H1 (cell line): ENCODE measurements around the gene STRC. TPM values are rescaled to one million over a fixed set of nuclear protein-coding genes. Genes with fewer than 3 reads are reported as not detected.

Experiments used
- CTCF ChIA-PET: fragments of 300-600 bp; sonication (Branson Sonifier 250); formaldehyde crosslinking; loops from one replicate; lab custom pipeline; 2021; ENCODE audit not compliant: partially characterized antibody; lab: Charles Lee
- POLR2A ChIA-PET: fragments of 300-600 bp; sonication (Branson Sonifier 250); formaldehyde crosslinking; loops from one replicate; lab custom pipeline; 2021; ENCODE audit warnings: inconsistent platforms; ENCODE audit not compliant: partially characterized antibody; lab: Charles Lee
- DNase-seq, 2 experiments: peaks; one replicate each; pipeline versions ENCODE4 v3.0.0 to v3.0.0-alpha.2; 2010 to 2022; ENCODE audit warnings: low spot score in 2 of 2, low read depth in 1 of 2, mixed read lengths in 1 of 2
- FAIRE-seq: peaks from 2 replicates; lab custom pipeline; 2011; peaks lifted over from hg19 to GRCh38; lab: Jason Lieb, UNC
- H2AFZ ChIP-seq: 2 replicates; pipeline ENCODE4 v1.8.1; 2012; ENCODE audit warnings: low read length, inconsistent platforms
- H2AK5ac ChIP-seq: 2 replicates; pipeline ENCODE4 v1.6.1; 2013; ENCODE audit warnings: low read depth, low read length
- H2BK120ac ChIP-seq: replicated peaks from 2 replicates; pipeline ENCODE3; 2013; ENCODE audit warnings: low read depth, low read length, inconsistent platforms
- H2BK12ac ChIP-seq: 2 replicates; pipeline ENCODE4 v1.6.1; 2013; ENCODE audit warnings: low read depth, low read length
- H2BK15ac ChIP-seq: 2 replicates; pipeline ENCODE4 v1.6.1; 2013; ENCODE audit warnings: low read length
- H2BK20ac ChIP-seq: 2 replicates; pipeline ENCODE4 v1.6.1; 2013; ENCODE audit warnings: low read length
- H2BK5ac ChIP-seq: 2 replicates; pipeline ENCODE4 v1.6.1; 2013; ENCODE audit warnings: low read depth, low read length
- H3K14ac ChIP-seq: 2 replicates; pipeline ENCODE4 v1.6.1; 2013; ENCODE audit warnings: inconsistent platforms; ENCODE audit not compliant: insufficient read length
- H3K18ac ChIP-seq: 2 replicates; pipeline ENCODE4 v1.6.1; 2013; ENCODE audit warnings: low read length; ENCODE audit errors: extremely low read depth
- H3K23ac ChIP-seq: 2 replicates; pipeline ENCODE4 v1.6.1; 2013; ENCODE audit warnings: inconsistent platforms; ENCODE audit not compliant: insufficient read length
- H3K23me2 ChIP-seq: 2 replicates; pipeline ENCODE4 v1.6.1; 2013; ENCODE audit warnings: low read depth, low read length
- H3K27ac ChIP-seq: 2 replicates; pipeline ENCODE4 v1.6.1; 2011; ENCODE audit warnings: low read depth, low read length, inconsistent platforms
- H3K27me3 ChIP-seq, 4 experiments: replicated peaks in 1 of 4; 1 replicate in 1 of 4; 2 replicates in 3 of 4; pipeline versions ENCODE4 v1.6.1 to v1.8.1; 2011 to 2013; ENCODE audit warnings: low read length in 3 of 4, mild to moderate bottlenecking in 3 of 4, inconsistent platforms in 2 of 4, mixed read lengths in 2 of 4, moderate library complexity in 1 of 4; ENCODE audit not compliant: control insufficient read depth in 3 of 4, insufficient read depth in 3 of 4; ENCODE audit errors: extremely low read depth in 1 of 4
- H3K36me3 ChIP-seq, 4 experiments: 2 replicates each; pipeline versions ENCODE4 v1.6.1 to v1.8.1; 2011 to 2013; ENCODE audit warnings: mild to moderate bottlenecking in 4 of 4, low read length in 3 of 4, moderate library complexity in 2 of 4, control low read depth in 1 of 4, inconsistent platforms in 1 of 4; ENCODE audit not compliant: insufficient read depth in 4 of 4, control insufficient read depth in 2 of 4
- H3K4ac ChIP-seq: replicated peaks from 2 replicates; pipeline ENCODE3; 2013; ENCODE audit warnings: low read length, low read depth, mixed read lengths, inconsistent platforms; ENCODE audit not compliant: insufficient read length
- H3K4me1 ChIP-seq, 4 experiments: replicated peaks in 1 of 4; 1 replicate in 1 of 4; 2 replicates in 3 of 4; pipeline versions ENCODE4 v1.6.1 to v1.8.1; 2011 to 2013; ENCODE audit warnings: low read length in 3 of 4, inconsistent platforms in 2 of 4, mixed read lengths in 1 of 4; ENCODE audit not compliant: insufficient read depth in 4 of 4, control insufficient read depth in 3 of 4
- H3K4me2 ChIP-seq, 2 experiments: 2 replicates each; pipeline versions ENCODE4 v1.6.1 to v1.8.1; 2011 to 2013; ENCODE audit warnings: low read depth in 2 of 2, low read length in 2 of 2, control low read depth in 1 of 2, inconsistent platforms in 1 of 2, mild to moderate bottlenecking in 1 of 2; ENCODE audit not compliant: insufficient read depth in 1 of 2
- H3K4me3 ChIP-seq, 4 experiments: fragments of 200-600, 300-600 bp in 1 of 4; sonication (generic), shearing (Covaris generic), sonication (Bioruptor Twin) in 1 of 4; 2 replicates each; pipeline versions ENCODE4 v1.5.1 to v1.8.1; 2011 to 2016; ENCODE audit warnings: low read length in 4 of 4, low read depth in 3 of 4, control low read depth in 2 of 4, inconsistent platforms in 2 of 4, mild to moderate bottlenecking in 2 of 4, mixed read lengths in 1 of 4, moderate library complexity in 1 of 4; ENCODE audit not compliant: insufficient read depth in 2 of 4; ENCODE audit errors: extremely low read depth in 1 of 4
- H3K56ac ChIP-seq: replicated peaks from 2 replicates; pipeline ENCODE3; 2013; ENCODE audit warnings: low read depth, mild to moderate bottlenecking, mixed read lengths, low read length, inconsistent platforms; ENCODE audit not compliant: insufficient read length
- H3K79me1 ChIP-seq: 2 replicates; pipeline ENCODE4 v1.6.1; 2013; ENCODE audit warnings: low read depth, low read length, control low read depth
- H3K79me2 ChIP-seq, 2 experiments: 2 replicates each; pipeline versions ENCODE4 v1.6.1 to v1.8.1; 2012 to 2013; ENCODE audit warnings: low read length in 2 of 2, mild to moderate bottlenecking in 2 of 2, inconsistent platforms in 1 of 2; ENCODE audit not compliant: insufficient read depth in 2 of 2, control insufficient read depth in 1 of 2
- H3K9ac ChIP-seq, 4 experiments: replicated peaks in 1 of 4; 1 replicate in 1 of 4; 2 replicates in 3 of 4; pipeline versions ENCODE4 v1.6.1 to v1.8.1; 2011 to 2013; ENCODE audit warnings: low read depth in 3 of 4, low read length in 3 of 4, control low read depth in 2 of 4, mild to moderate bottlenecking in 2 of 4, moderate library complexity in 2 of 4, inconsistent platforms in 1 of 4; ENCODE audit errors: extremely low read depth in 1 of 4
- H3K9me3 ChIP-seq, 2 experiments: 2 replicates each; pipeline versions ENCODE4 v1.6.1 to v1.8.1; 2012 to 2013; ENCODE audit warnings: mild to moderate bottlenecking in 2 of 2, moderate library complexity in 2 of 2, control low read depth in 1 of 2, inconsistent platforms in 1 of 2, low read depth in 1 of 2, low read length in 1 of 2, mixed read lengths in 1 of 2; ENCODE audit not compliant: insufficient read depth in 2 of 2
- H4K20me1 ChIP-seq, 2 experiments: replicated peaks in 1 of 2; 2 replicates each; pipeline versions ENCODE3 to v1.8.1; 2011 to 2013; ENCODE audit warnings: inconsistent platforms in 2 of 2, low read length in 2 of 2, mild to moderate bottlenecking in 1 of 2; ENCODE audit not compliant: insufficient read depth in 2 of 2, control insufficient read depth in 1 of 2
- H4K5ac ChIP-seq: 2 replicates; pipeline ENCODE4 v1.6.1; 2013; ENCODE audit warnings: low read length, low read depth, mixed read lengths, inconsistent platforms; ENCODE audit not compliant: insufficient read length
- H4K8ac ChIP-seq: 2 replicates; pipeline ENCODE4 v1.8.0; 2013; ENCODE audit warnings: mild to moderate bottlenecking, moderate library complexity, low read length, inconsistent platforms; ENCODE audit not compliant: insufficient read depth; ENCODE audit errors: extremely low read depth
- H4K91ac ChIP-seq: replicated peaks from 2 replicates; pipeline ENCODE3; 2013; ENCODE audit warnings: low read length, mixed read lengths, inconsistent platforms; ENCODE audit not compliant: insufficient read length
- ATF3 ChIP-seq: IDR thresholded peaks from 2 replicates; pipeline ENCODE4 v1.6.1; 2011; ENCODE audit warnings: low read depth, mild to moderate bottlenecking, low read length; ENCODE audit not compliant: insufficient read depth
- CEBPB ChIP-seq: IDR thresholded peaks from 2 replicates; pipeline ENCODE4 v1.6.1; 2012; ENCODE audit warnings: low read depth, low read length
- EP300 ChIP-seq, 2 experiments: IDR thresholded peaks; 1 replicate in 1 of 2; 2 replicates in 1 of 2; pipeline ENCODE4 v1.6.1; 2011 to 2012; ENCODE audit warnings: low read depth in 2 of 2, low read length in 2 of 2, mild to moderate bottlenecking in 2 of 2, borderline replicate concordance in 1 of 2, inconsistent platforms in 1 of 2, moderate library complexity in 1 of 2
- HDAC6 ChIP-seq: IDR thresholded peaks from one replicate; pipeline ENCODE4 v1.7.1; 2012; ENCODE audit warnings: low read depth, mild to moderate bottlenecking, inconsistent platforms, low read length, moderate library complexity
- KDM1A ChIP-seq: fragments of 200-600, 300-600 bp; sonication (generic); IDR thresholded peaks from 2 replicates; pipeline ENCODE4 v1.7.1; 2016; ENCODE audit warnings: mild to moderate bottlenecking, low read length, borderline replicate concordance
- KDM5A ChIP-seq: fragments of 200-600 bp; IDR thresholded peaks from 2 replicates; pipeline ENCODE4 v1.7.1; 2012; ENCODE audit warnings: mild to moderate bottlenecking, low read length, inconsistent platforms, mixed read lengths
- SIRT6 ChIP-seq: IDR thresholded peaks from one replicate; pipeline ENCODE4 v1.7.1; 2012; ENCODE audit warnings: low read length, inconsistent platforms
- SP1 ChIP-seq: IDR thresholded peaks from 2 replicates; pipeline ENCODE4 v1.6.1; 2011; ENCODE audit warnings: low read depth, low read length
- SP2 ChIP-seq: IDR thresholded peaks from 2 replicates; pipeline ENCODE4 v1.6.1; 2012; ENCODE audit warnings: mild to moderate bottlenecking, low read length, inconsistent platforms
- TBP ChIP-seq: IDR thresholded peaks from 2 replicates; pipeline ENCODE4 v1.6.1; 2011; ENCODE audit warnings: low read depth, low read length, improper control_type of control experiment
- USF2 ChIP-seq: IDR thresholded peaks from 2 replicates; pipeline ENCODE4 v1.6.1; 2011; ENCODE audit warnings: low read length, improper control_type of control experiment
- WGBS, 2 experiments: shearing (Covaris generic) in 1 of 2; methylation state at CpG; one replicate each; pipeline versions ENCODE4 v1.1.6 to v1.1.7; 2013 to 2015; ENCODE audit warnings: low lambda C conversion rate in 2 of 2, mixed read lengths in 2 of 2, inconsistent platforms in 1 of 2, low coverage in 1 of 2, missing lambda C conversion rate in 1 of 2; ENCODE audit not compliant: insufficient replicate concordance in 2 of 2, insufficient coverage in 1 of 2, insufficient read length in 1 of 2; ENCODE audit errors: extremely low coverage in 1 of 2, missing lambda C conversion rate in 1 of 2; 5-methylcytosine and 5-hydroxymethylcytosine counted together
- polyA plus RNA-seq, 7 experiments: library from polyadenylated mRNA; depleted of rRNA in 3 of 7; stranded (reverse) in 5 of 7; unstranded in 2 of 7; fragments of >200 nt in 5 of 7; fragments of 200-250 nt in 2 of 7; gene quantifications; 1 replicate in 5 of 7; 2 replicates in 1 of 7; 4 replicates in 1 of 7; pipeline versions ENCODE4 v1.2.1 to v1.2.3, GENCODE V29; 2011 to 2013; ENCODE audit warnings: missing spikeins in 2 of 7, mixed read lengths in 2 of 7
- total RNA-seq: library from RNA; stranded (reverse); fragmentation: NEBNext Ultra II Directional; extraction: Animal tissue kit (Norgen Biotek cat#: 25700); gene quantifications from 2 replicates; pipeline ENCODE4 v1.2.1, GENCODE V29; 2021

STRC gene
- total and polyA plus RNA-seq, 2 of the 8 experiments (the other 6 are each of a cell fraction or from before 2014, with no cell fraction given), result 0.34 to 0.41 TPM

GRCh38 chr15:43550527-43551363 is 67.9 kb downstream of the STRC start:
- Histone ChIP-seq H3K14ac (no peak overlapping the region), H2BK5ac (no peak overlapping the region), H4K20me1 (no peaks in the 10 kb centered on the region), H3K4me3 (no peak overlapping the region), H2BK20ac (no peak overlapping the region), H3K56ac (no peak overlapping the region), H4K91ac (no peak overlapping the region), H3K9me3 (no peaks in the 10 kb centered on the region), H3K27ac (no peak overlapping the region), H2BK15ac (no peak overlapping the region), H3K36me3 (no peaks in the 10 kb centered on the region), H3K79me2 (no peaks in the 10 kb centered on the region), H3K27me3 (no peaks in the 10 kb centered on the region), H3K4me1 (no peaks in the 10 kb centered on the region), H3K18ac (no peak overlapping the region), H4K8ac (no peak overlapping the region), H3K23me2 (no peaks in the 10 kb centered on the region; the same call in 1 of the 2 replicates), H2BK120ac (no peak overlapping the region), H3K4ac (no peak overlapping the region), H3K79me1 (no peaks in the 10 kb centered on the region), H2AFZ (no peak overlapping the region), H3K23ac (no peak overlapping the region), H2AK5ac (no peak overlapping the region), H2BK12ac (no peak overlapping the region), H4K5ac (no peak overlapping the region), H3K4me2 (no peak overlapping the region), H3K9ac (no peak overlapping the region)
- POLR2A ChIA-PET, result no interaction called here
- DNase-seq (no peak), FAIRE-seq (no peak)
- CTCF ChIA-PET, result no interaction called here
- WGBS, 2 experiments, result 83% methylated on average over 10 of the region's 10 CpGs; no CpG with 5 or more reads in 1 of the 2 experiments
- no peak for TF ChIP-seq EP300 (IDR thresholded peaks at IDR 0.05; ENCODE audit: borderline replicate concordance in 1 of 2, low read depth in 2 of 2, low read length in 2 of 2)
- no peak for TF ChIP-seq CEBPB
- TF ChIP-seq TBP, result no peak
- TF ChIP-seq SP1, result no peak
- TF ChIP-seq SIRT6, result no peak
- TF ChIP-seq USF2, result no peak
- TF ChIP-seq ATF3, result no peak
- no peak for TF ChIP-seq KDM1A
- TF ChIP-seq HDAC6, result no peak
- no peak for TF ChIP-seq KDM5A
- no peak for TF ChIP-seq SP2
